Measurements from ENCODE around the gene KREMEN1. TPM values are rescaled to one million over a fixed set of nuclear protein-coding genes. Genes with fewer than 3 reads are reported as not detected.

The KREMEN1 gene
- total and polyA plus RNA-seq, 3 experiments from 2014 or later: 0.16 to 0.28 TPM; not detected in 1

DNA sequence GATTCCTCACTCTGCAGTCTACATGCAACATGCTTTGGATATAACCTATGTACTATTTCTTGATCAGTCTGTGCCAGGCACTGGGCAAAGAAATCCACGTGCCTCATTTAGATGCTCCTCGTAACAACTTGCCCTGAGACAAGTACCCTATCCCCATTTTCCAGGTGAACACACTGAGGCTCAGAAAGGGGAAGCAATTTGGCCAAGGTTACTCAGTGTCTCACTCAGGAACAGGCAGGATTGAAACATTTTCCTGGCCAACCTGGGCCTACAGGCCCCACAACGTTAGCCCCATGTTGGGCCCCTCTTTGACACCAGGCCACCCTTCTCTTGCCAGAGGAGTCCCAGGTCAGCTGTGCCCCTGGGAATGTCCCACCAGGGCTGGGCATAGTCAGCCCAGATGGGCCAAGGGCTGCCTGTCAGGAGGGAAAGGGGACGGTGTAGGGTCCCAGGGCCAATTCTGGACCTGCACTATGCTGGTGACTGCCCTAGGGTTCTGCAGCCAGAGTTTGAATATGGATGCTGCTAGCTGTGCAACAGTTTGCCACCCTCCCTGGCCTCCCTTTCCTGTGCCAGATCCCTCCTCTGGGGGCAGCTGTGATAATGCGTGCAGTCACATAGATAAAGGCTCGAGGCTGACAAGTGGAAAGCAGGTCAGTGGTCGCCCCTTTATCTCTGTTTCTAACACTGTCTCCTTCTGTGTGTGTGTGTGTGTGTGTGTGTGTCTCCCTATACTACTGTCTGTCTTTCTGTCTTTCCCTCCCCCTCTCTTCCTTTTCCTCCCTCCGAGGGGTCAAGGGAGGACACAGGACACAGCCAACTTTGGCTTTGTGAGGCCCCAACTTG lies 122.5 kb downstream of the KREMEN1 start:
- no peak overlapping the region for H3K4me3 Mint-ChIP-seq
- Histone ChIP-seq H3K9me3 (ENCODE audit: low read length) (no peaks in the 10 kb centered on the region), H3K4me1 (ENCODE audit: insufficient read depth, low read length) (no peaks in the 10 kb centered on the region), H3K36me3 (ENCODE audit: insufficient read depth, low read length) (no peaks in the 10 kb centered on the region), H3K27ac (ENCODE audit: low read depth, low read length) (peak overlapping the region; percentile 47), H3K27me3 (ENCODE audit: insufficient read depth, low read length, poor library complexity, severe bottlenecking) (no peaks in the 10 kb centered on the region), H3K4me3 (ENCODE audit: low read length) (no peak overlapping the region)
- H3K36me3 Mint-ChIP-seq: peaks cover 0 to 7% (median 2%) of the 10 kb centered on the region in 3 donors
- no peak for DNase-seq
- ChIA-PET POLR2A (interaction anchor here (0.6 kb wide), 1 partner anchor 11 kb away, joined by 3 read pairs; no protein-coding TSS in a partner anchor), CTCF (no interaction called here)
- no peak overlapping the region for H3K27ac Mint-ChIP-seq
- H3K27me3 Mint-ChIP-seq: peaks cover 2 to 9% of the 10 kb centered on the region in 2 donors
- H3K4me1 Mint-ChIP-seq: no peaks in the 10 kb centered on the region
- peaks cover 0 to 3% (median 0%) of the 10 kb centered on the region in 5 donors for H3K9me3 Mint-ChIP-seq

DNA sequence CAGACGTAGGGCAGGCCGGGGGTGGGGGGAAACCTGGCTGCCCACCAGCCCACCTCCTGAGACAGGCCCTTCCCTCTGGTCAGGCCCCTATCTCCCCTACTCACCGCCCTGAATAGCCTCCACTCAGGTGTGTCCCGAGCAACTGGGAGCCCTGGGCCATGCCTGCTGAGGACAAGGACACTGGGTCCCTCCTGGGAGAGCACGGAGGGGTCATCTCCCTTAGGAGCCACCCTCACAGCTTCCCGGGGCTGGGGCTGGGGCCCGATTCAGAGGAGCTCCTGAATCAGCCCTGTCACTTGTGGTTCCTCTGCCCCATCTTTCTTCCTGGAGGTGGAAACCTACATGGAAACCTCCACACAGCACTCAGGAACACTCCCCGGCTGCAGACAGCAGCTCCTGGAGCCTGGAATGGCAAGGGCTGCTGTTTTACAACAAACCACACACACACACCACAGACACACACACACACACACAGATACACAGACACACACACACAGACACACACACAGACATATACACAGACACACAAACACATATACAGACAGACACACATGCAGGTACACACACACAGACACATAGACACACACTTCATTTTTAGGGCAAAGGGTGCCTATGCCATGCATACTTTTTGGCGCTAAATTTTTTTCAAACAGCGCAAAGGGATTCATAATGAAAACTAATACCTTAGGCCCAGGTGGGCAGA lies 123.3 kb downstream of the KREMEN1 start:
- Histone ChIP-seq H3K27me3 (ENCODE audit: insufficient read depth, low read length, poor library complexity, severe bottlenecking) (no peaks in the 10 kb centered on the region), H3K4me1 (ENCODE audit: insufficient read depth, low read length) (no peaks in the 10 kb centered on the region), H3K36me3 (ENCODE audit: insufficient read depth, low read length) (no peaks in the 10 kb centered on the region), H3K27ac (ENCODE audit: low read depth, low read length) (peak overlapping the region; percentile 47), H3K9me3 (ENCODE audit: low read length) (no peaks in the 10 kb centered on the region), H3K4me3 (ENCODE audit: low read length) (no peak overlapping the region)
- peaks cover 0 to under 1% (median 0%) of the 10 kb centered on the region in 3 donors for H3K4me1 Mint-ChIP-seq
- H3K27me3 Mint-ChIP-seq: peaks cover 4 to 13% of the 10 kb centered on the region in 2 donors
- ChIA-PET POLR2A (interaction anchor here (0.6 kb wide), 1 partner anchor 10 kb away, joined by 3 read pairs; no protein-coding TSS in a partner anchor), CTCF (no interaction called here)
- peaks cover 0 to 3% (median 0%) of the 10 kb centered on the region in 5 donors for H3K9me3 Mint-ChIP-seq
- peaks cover 0 to 7% (median 2%) of the 10 kb centered on the region in 3 donors for H3K36me3 Mint-ChIP-seq
- no peak overlapping the region for H3K4me3 Mint-ChIP-seq
- peak in 1 of 5 donors; percentile 27 for DNase-seq
- no peak overlapping the region for H3K27ac Mint-ChIP-seq

DNA sequence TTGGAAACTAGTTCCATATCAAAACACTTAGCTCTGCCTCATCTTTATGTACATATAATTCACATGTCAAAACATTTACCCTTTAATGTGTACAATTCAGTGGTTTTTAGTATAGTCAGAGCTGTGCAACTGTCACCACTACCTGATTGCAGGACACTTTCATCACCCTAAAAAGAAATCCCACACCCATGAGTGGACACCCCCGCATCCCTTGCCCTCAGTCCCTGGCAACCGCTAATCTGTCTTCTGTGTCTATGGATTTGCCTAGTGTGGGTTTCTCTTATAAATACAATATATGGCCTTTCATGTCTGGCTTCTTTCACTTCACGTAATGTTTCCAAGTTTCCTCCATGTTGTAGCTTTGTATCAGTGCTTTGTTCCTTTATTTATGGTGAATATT lies 124.3 kb downstream of the KREMEN1 start:
- ChIA-PET POLR2A (no interaction called here), CTCF (no interaction called here)
- peaks cover 0 to 3% (median 0%) of the 10 kb centered on the region in 5 donors for H3K9me3 Mint-ChIP-seq
- Histone ChIP-seq H3K27me3 (ENCODE audit: insufficient read depth, low read length, poor library complexity, severe bottlenecking) (no peaks in the 10 kb centered on the region), H3K27ac (ENCODE audit: low read depth, low read length) (no peak overlapping the region), H3K4me3 (ENCODE audit: low read length) (no peak overlapping the region), H3K4me1 (ENCODE audit: insufficient read depth, low read length) (peaks cover 6% of the 10 kb centered on the region), H3K36me3 (ENCODE audit: insufficient read depth, low read length) (no peaks in the 10 kb centered on the region), H3K9me3 (ENCODE audit: low read length) (no peaks in the 10 kb centered on the region)
- peaks cover 9 to 13% of the 10 kb centered on the region in 2 donors for H3K27me3 Mint-ChIP-seq
- no peak overlapping the region for H3K27ac Mint-ChIP-seq
- H3K4me1 Mint-ChIP-seq: peaks cover 4 to 10% (median 7%) of the 10 kb centered on the region in 3 donors
- DNase-seq: no peak
- H3K36me3 Mint-ChIP-seq: peaks cover 0 to 7% (median 2%) of the 10 kb centered on the region in 3 donors
- no peak overlapping the region for H3K4me3 Mint-ChIP-seq

DNA sequence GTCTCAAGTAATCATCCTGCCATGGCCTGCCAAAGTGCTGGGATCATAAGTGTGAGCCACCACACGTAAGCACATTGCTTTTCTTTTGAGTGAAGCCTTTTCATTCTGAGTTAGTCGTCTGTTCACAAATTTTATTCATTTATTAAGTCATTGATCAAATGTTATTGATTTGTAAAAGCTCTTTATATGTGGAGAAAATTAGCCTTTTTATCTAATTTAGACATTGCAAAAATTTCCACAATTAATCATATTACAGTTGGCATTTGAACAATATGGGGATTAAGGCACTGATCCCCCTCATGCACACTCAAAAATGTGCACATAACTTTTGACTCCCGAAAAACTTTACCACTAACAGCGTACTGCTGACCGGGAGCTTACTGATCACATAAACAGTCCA lies 125.4 kb downstream of the KREMEN1 start:
- peaks cover 9 to 10% of the 10 kb centered on the region in 2 donors for H3K27me3 Mint-ChIP-seq
- POLR2A ChIA-PET: no interaction called here
- peak in 1 of 5 donors; percentile 13 for DNase-seq
- Histone ChIP-seq H3K27me3 (ENCODE audit: insufficient read depth, low read length, poor library complexity, severe bottlenecking) (no peaks in the 10 kb centered on the region), H3K4me3 (ENCODE audit: low read length) (no peak overlapping the region), H3K36me3 (ENCODE audit: insufficient read depth, low read length) (no peaks in the 10 kb centered on the region), H3K4me1 (ENCODE audit: insufficient read depth, low read length) (peaks cover 17% of the 10 kb centered on the region), H3K9me3 (ENCODE audit: low read length) (no peaks in the 10 kb centered on the region), H3K27ac (ENCODE audit: low read depth, low read length) (no peak overlapping the region)
- CTCF ChIA-PET: no interaction called here
- H3K36me3 Mint-ChIP-seq: peaks cover 0 to 4% (median 2%) of the 10 kb centered on the region in 3 donors
- no peak overlapping the region for H3K4me3 Mint-ChIP-seq
- peaks cover 0 to 3% (median 0%) of the 10 kb centered on the region in 5 donors for H3K9me3 Mint-ChIP-seq
- H3K27ac Mint-ChIP-seq: peak overlapping the region in 1 of 8 donors; percentile 24
- H3K4me1 Mint-ChIP-seq: peaks cover 10 to 22% (median 18%) of the 10 kb centered on the region in 3 donors

DNA sequence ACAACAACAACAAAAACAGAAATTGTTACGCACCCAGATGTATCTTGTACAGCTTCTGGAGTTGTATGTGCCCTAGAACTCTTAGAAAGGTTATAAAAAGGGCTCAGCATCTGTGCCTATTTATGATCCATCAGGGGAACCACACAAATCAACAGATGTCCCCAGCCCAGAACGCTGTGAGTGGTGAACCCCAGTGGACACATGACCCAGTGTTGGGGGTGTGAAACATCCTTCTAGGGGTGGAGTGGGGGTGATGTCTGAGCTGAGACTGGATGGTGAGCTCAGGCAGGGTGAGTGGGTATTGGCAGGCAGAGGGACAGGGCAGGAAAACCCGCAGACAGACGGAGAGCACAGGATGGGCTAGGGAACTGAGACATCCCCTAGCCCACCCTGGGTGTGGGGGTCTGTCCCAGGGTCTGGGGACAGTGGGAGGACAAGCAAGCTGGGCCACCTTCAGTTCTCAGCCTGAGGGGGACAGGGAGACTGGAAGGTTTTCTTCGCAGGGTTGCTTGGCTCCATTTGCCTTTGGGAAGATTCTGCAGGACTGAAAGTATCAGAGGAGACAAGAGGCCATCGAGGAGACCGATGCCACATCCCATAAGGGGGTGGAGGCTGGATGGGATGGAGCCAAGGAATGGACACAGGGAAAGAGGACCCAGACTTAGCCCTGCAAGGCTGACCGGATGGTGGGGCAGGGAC lies 127.0 kb downstream of the KREMEN1 start:
- Mint-ChIP-seq H3K27ac (peak overlapping the region in 2 of 8 donors; percentile 15 to 63), H3K4me3 (no peak overlapping the region), H3K9me3 (peaks cover 0 to 2% (median 0%) of the 10 kb centered on the region in 5 donors), H3K36me3 (peaks cover 0 to 4% (median 2%) of the 10 kb centered on the region in 3 donors), H3K27me3 (peaks cover 10 to 17% of the 10 kb centered on the region in 2 donors), H3K4me1 (peaks cover 13 to 35% (median 23%) of the 10 kb centered on the region in 3 donors)
- CTCF ChIA-PET: no interaction called here
- POLR2A ChIA-PET: no interaction called here
- H3K9me3 ChIP-seq (ENCODE audit: low read length): no peaks in the 10 kb centered on the region
- no peak for DNase-seq
- H3K27me3 ChIP-seq (ENCODE audit: insufficient read depth, low read length, poor library complexity, severe bottlenecking): no peaks in the 10 kb centered on the region
- no peak overlapping the region for H3K4me3 ChIP-seq (ENCODE audit: low read length)
- no peaks in the 10 kb centered on the region for H3K36me3 ChIP-seq (ENCODE audit: insufficient read depth, low read length)
- peaks cover 17% of the 10 kb centered on the region for H3K4me1 ChIP-seq (ENCODE audit: insufficient read depth, low read length)
- H3K27ac ChIP-seq (ENCODE audit: low read depth, low read length): no peak overlapping the region

DNA sequence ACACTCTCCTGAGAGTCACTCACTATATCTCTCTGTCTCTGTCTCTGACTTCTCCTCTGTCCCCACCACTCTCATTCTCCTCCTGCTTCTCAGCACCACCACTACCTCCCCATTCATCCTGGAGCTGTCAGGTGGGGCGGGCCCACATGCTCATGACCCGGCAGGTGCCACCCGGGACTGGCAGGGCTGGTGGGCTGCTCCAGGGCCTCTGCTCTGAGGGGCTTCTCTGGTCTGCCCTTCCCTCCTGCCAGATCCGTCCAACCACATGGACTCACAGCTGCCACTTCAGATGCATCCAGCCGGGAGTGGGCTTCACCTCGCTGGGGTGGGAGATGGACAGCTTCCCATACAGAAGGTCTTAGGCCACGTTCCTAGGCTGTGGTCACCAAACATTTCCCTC lies 128.1 kb downstream of the KREMEN1 start:
- Mint-ChIP-seq H3K27ac (no peak overlapping the region), H3K9me3 (peaks cover 0 to 2% (median 0%) of the 10 kb centered on the region in 5 donors), H3K4me1 (peaks cover 14 to 40% (median 25%) of the 10 kb centered on the region in 3 donors), H3K36me3 (no peaks in the 10 kb centered on the region), H3K27me3 (peaks cover 10 to 22% of the 10 kb centered on the region in 2 donors), H3K4me3 (peak overlapping the region in 1 of 7 donors; percentile 29)
- no peaks in the 10 kb centered on the region for H3K27me3 ChIP-seq (ENCODE audit: insufficient read depth, low read length, poor library complexity, severe bottlenecking)
- ChIA-PET CTCF (interaction anchor here (1.4 kb wide), 1 partner anchor 16 kb away, joined by 3 read pairs; no protein-coding TSS in a partner anchor), POLR2A (no interaction called here)
- peaks cover 17% of the 10 kb centered on the region for H3K4me1 ChIP-seq (ENCODE audit: insufficient read depth, low read length)
- H3K27ac ChIP-seq (ENCODE audit: low read depth, low read length): no peak overlapping the region
- DNase-seq: peak in 1 of 5 donors; percentile 23
- H3K9me3 ChIP-seq (ENCODE audit: low read length): no peaks in the 10 kb centered on the region
- no peaks in the 10 kb centered on the region for H3K36me3 ChIP-seq (ENCODE audit: insufficient read depth, low read length)
- H3K4me3 ChIP-seq (ENCODE audit: low read length): no peak overlapping the region

DNA sequence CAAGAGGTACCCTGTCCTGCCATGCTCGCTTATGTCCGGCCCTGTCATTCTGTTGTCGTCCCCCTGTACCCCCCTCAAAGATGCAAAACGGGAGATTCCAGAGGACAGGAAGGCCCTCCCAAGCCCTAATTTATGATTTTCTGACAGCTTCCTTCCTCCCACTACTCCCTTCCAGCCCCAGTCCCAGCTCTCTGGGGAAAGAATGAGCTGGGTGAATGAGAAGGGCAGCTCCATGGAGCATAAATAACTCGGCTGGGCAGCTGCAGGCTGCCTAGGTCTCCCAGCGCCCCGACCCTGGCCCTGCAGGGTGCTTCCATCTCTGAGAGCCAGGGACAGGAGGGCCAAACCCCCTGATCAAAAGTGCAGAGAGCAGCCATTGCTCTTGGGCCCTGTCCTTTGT lies 128.9 kb downstream of the KREMEN1 start:
- Mint-ChIP-seq H3K27ac (peak overlapping the region in 5 of 8 donors; percentile 34 to 93 (median 73)), H3K4me3 (peak overlapping the region in 1 of 7 donors; percentile 73), H3K36me3 (no peaks in the 10 kb centered on the region), H3K4me1 (peaks cover 18 to 44% (median 30%) of the 10 kb centered on the region in 3 donors), H3K9me3 (no peaks in the 10 kb centered on the region), H3K27me3 (peaks cover 13 to 25% of the 10 kb centered on the region in 2 donors)
- no peaks in the 10 kb centered on the region for H3K9me3 ChIP-seq (ENCODE audit: low read length)
- DNase-seq: peak in 1 of 5 donors; percentile 14
- no peaks in the 10 kb centered on the region for H3K36me3 ChIP-seq (ENCODE audit: insufficient read depth, low read length)
- H3K4me1 ChIP-seq (ENCODE audit: insufficient read depth, low read length): peaks cover 17% of the 10 kb centered on the region
- no peak overlapping the region for H3K4me3 ChIP-seq (ENCODE audit: low read length)
- no peaks in the 10 kb centered on the region for H3K27me3 ChIP-seq (ENCODE audit: insufficient read depth, low read length, poor library complexity, severe bottlenecking)
- CTCF ChIA-PET: interaction anchor here (1.4 to 1.7 kb wide), 2 partner anchors 17 to 44 kb away, joined by 3 to 6 read pairs; no protein-coding TSS in a partner anchor
- no peak overlapping the region for H3K27ac ChIP-seq (ENCODE audit: low read depth, low read length)
- POLR2A ChIA-PET: no interaction called here
